ENCODE measurements around the gene ANKS4B.

DNA sequence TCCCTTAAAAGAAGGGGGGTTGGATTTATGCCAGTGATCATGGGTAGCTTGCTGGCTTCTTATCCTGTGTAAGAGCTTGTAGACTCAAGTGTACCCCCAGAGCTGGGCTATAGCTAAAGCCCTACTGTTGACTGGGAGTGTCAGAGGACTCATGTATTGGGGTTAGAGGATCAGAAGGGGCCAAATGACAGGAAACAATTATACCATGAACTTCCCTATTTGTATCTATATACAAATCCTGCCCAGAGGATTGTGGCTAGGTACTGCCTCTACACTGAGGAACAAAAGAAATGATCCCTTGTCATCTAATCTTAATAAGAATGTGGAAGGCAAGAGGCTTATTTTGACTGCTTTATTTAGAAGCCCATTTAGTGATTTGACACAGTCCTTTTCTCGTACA is 36.4 kb upstream of the ANKS4B start:
- TF ChIP-seq PPARA (CRISPR knock-in tag; IDR thresholded peaks at IDR 0.05; ENCODE audit: borderline replicate concordance) (no peak), ZNF8 (CRISPR knock-in tag; IDR thresholded peaks at IDR 0.05) (no peak), BACH2 (CRISPR knock-in tag; IDR thresholded peaks at IDR 0.05; ENCODE audit: borderline replicate concordance) (no peak)
- TF ChIP-seq, protein P1, sequence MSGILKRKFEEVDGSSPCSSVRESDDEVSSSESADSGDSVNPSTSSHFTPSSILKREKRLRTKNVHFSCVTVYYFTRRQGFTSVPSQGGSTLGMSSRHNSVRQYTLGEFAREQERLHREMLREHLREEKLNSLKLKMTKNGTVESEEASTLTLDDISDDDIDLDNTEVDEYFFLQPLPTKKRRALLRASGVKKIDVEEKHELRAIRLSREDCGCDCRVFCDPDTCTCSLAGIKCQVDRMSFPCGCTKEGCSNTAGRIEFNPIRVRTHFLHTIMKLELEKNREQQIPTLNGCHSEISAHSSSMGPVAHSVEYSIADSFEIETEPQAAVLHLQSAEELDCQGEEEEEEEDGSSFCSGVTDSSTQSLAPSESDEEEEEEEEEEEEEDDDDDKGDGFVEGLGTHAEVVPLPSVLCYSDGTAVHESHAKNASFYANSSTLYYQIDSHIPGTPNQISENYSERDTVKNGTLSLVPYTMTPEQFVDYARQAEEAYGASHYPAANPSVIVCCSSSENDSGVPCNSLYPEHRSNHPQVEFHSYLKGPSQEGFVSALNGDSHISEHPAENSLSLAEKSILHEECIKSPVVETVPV (CRISPR knock-in tag; IDR thresholded peaks at IDR 0.05) = no peak
- TF ChIP-seq, protein P2, sequence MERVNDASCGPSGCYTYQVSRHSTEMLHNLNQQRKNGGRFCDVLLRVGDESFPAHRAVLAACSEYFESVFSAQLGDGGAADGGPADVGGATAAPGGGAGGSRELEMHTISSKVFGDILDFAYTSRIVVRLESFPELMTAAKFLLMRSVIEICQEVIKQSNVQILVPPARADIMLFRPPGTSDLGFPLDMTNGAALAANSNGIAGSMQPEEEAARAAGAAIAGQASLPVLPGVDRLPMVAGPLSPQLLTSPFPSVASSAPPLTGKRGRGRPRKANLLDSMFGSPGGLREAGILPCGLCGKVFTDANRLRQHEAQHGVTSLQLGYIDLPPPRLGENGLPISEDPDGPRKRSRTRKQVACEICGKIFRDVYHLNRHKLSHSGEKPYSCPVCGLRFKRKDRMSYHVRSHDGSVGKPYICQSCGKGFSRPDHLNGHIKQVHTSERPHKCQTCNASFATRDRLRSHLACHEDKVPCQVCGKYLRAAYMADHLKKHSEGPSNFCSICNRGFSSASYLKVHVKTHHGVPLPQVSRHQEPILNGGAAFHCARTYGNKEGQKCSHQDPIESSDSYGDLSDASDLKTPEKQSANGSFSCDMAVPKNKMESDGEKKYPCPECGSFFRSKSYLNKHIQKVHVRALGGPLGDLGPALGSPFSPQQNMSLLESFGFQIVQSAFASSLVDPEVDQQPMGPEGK (CRISPR knock-in tag; IDR thresholded peaks at IDR 0.05; ENCODE audit: borderline replicate concordance) = no peak

Data from SK-N-SH treated with all-trans-retinoic acid at 6 μM for 48 hours (cell line).